HepG2 (cell line): Measurements from ENCODE around the gene FOSB. TPM values are rescaled to one million over a fixed set of nuclear protein-coding genes. Genes with fewer than 3 reads are reported as not detected.

Source experiments
- BCL6 ChIP-seq: IDR thresholded peaks from 2 replicates; pipeline ENCODE4 v1.6.1; 2016; ENCODE audit warnings: missing genetic modification reagents, missing compliant biosample characterization
- CBFB ChIP-seq: sonication (generic); formaldehyde crosslinking; IDR thresholded peaks from 2 replicates; pipeline ENCODE4 v1.4.0; 2020; ENCODE audit warnings: missing genetic modification reagents
- CCAR2 ChIP-seq: fragments of 200-400 bp; formaldehyde crosslinking; optimal IDR thresholded peaks from 2 replicates; pipeline ENCODE3; 2018; ENCODE audit warnings: low read depth, mild to moderate bottlenecking, low read length, moderate library complexity
- HOXA3 ChIP-seq: sonication (generic); formaldehyde crosslinking; IDR thresholded peaks from 2 replicates; pipeline ENCODE4 v1.5.0; 2020; ENCODE audit warnings: missing genetic modification reagents
- KDM5B ChIP-seq: sonication (generic); formaldehyde crosslinking; IDR thresholded peaks from 2 replicates; pipeline ENCODE4 v1.4.0; 2020; ENCODE audit warnings: missing genetic modification reagents, mild to moderate bottlenecking, borderline replicate concordance
- MAFK ChIP-seq, 2 experiments: IDR thresholded peaks in 1 of 2; conservative IDR thresholded peaks in 1 of 2; 2 replicates each; pipeline ENCODE4 v1.6.1; 2011; ENCODE audit warnings: improper control_type of control experiment in 2 of 2, low read length in 2 of 2
- NFIC ChIP-seq: IDR thresholded peaks from 2 replicates; pipeline ENCODE4 v1.6.1; 2012; ENCODE audit warnings: mild to moderate bottlenecking, low read length, inconsistent platforms
- PCBP1 ChIP-seq: fragments of 200-400 bp; formaldehyde crosslinking; IDR thresholded peaks from 2 replicates; pipeline ENCODE4 v1.6.1; 2017; ENCODE audit warnings: mild to moderate bottlenecking, low read depth, low read length, borderline replicate concordance
- PITX1 ChIP-seq: sonication (generic); formaldehyde crosslinking; IDR thresholded peaks from 2 replicates; pipeline ENCODE4 v1.5.1; 2020; ENCODE audit warnings: mild to moderate bottlenecking, missing genetic modification reagents
- PLRG1 ChIP-seq: fragments of 450-650 bp; conservative IDR thresholded peaks from 2 replicates; pipeline ENCODE4 v1.6.1; 2016
- SCMH1 ChIP-seq: sonication (generic); formaldehyde crosslinking; IDR thresholded peaks from 2 replicates; pipeline ENCODE4 v1.9.0; 2021; ENCODE audit warnings: missing genetic modification reagents, mild to moderate bottlenecking, borderline replicate concordance
- STAT5B ChIP-seq: sonication (generic); formaldehyde crosslinking; IDR thresholded peaks from 2 replicates; pipeline ENCODE4 v1.4.0; 2020; ENCODE audit warnings: missing genetic modification reagents
- TBX2 ChIP-seq: sonication (generic); formaldehyde crosslinking; IDR thresholded peaks from 2 replicates; pipeline ENCODE4 v1.5.0; 2020; ENCODE audit warnings: missing genetic modification reagents, mild to moderate bottlenecking, borderline replicate concordance
- TMF1 ChIP-seq: sonication (generic); formaldehyde crosslinking; IDR thresholded peaks from 2 replicates; pipeline ENCODE4 v1.8.1; 2022; ENCODE audit warnings: low read depth, missing genetic modification reagents
- WIZ ChIP-seq: sonication (generic); formaldehyde crosslinking; IDR thresholded peaks from 2 replicates; pipeline ENCODE4 v1.5.1; 2020; ENCODE audit warnings: mild to moderate bottlenecking, missing genetic modification reagents
- ZNF10 ChIP-seq: sonication (generic); formaldehyde crosslinking; IDR thresholded peaks from 2 replicates; pipeline ENCODE4 v1.4.0; 2020; ENCODE audit warnings: mild to moderate bottlenecking, low read depth, missing genetic modification reagents, borderline replicate concordance
- ZNF101 ChIP-seq: sonication (generic); formaldehyde crosslinking; IDR thresholded peaks from 2 replicates; pipeline ENCODE4 v1.4.0; 2020; ENCODE audit warnings: mild to moderate bottlenecking, low read depth, missing genetic modification reagents, borderline replicate concordance
- ZNF230 ChIP-seq: sonication (generic); formaldehyde crosslinking; IDR thresholded peaks from 2 replicates; pipeline ENCODE4 v1.4.0; 2020; ENCODE audit warnings: mild to moderate bottlenecking, missing genetic modification reagents
- ZNF333 ChIP-seq: sonication (generic); formaldehyde crosslinking; IDR thresholded peaks from 2 replicates; pipeline ENCODE4 v1.4.0; 2020; ENCODE audit warnings: mild to moderate bottlenecking, missing genetic modification reagents, borderline replicate concordance
- ZNF354B ChIP-seq: sonication (generic); formaldehyde crosslinking; IDR thresholded peaks from 2 replicates; pipeline ENCODE4 v1.8.0; 2022; ENCODE audit warnings: mild to moderate bottlenecking, missing genetic modification reagents
- ZNF383 ChIP-seq: sonication (generic); formaldehyde crosslinking; IDR thresholded peaks from 2 replicates; pipeline ENCODE4 v1.4.0; 2020; ENCODE audit warnings: missing genetic modification reagents, mild to moderate bottlenecking, borderline replicate concordance
- ZNF564 ChIP-seq: sonication (generic); formaldehyde crosslinking; IDR thresholded peaks from 2 replicates; pipeline ENCODE4 v1.8.1; 2023; ENCODE audit warnings: mild to moderate bottlenecking, missing genetic modification reagents
- ZNF678 ChIP-seq: sonication (generic); formaldehyde crosslinking; IDR thresholded peaks from 2 replicates; pipeline ENCODE4 v1.4.0; 2020; ENCODE audit warnings: mild to moderate bottlenecking, missing genetic modification reagents
- ZNF747 ChIP-seq: sonication (generic); formaldehyde crosslinking; IDR thresholded peaks from 2 replicates; pipeline ENCODE4 v1.8.1; 2023; ENCODE audit warnings: missing genetic modification reagents, mild to moderate bottlenecking, borderline replicate concordance
- ZNF766 ChIP-seq: sonication (generic); formaldehyde crosslinking; IDR thresholded peaks from 2 replicates; pipeline ENCODE4 v1.5.0; 2020; ENCODE audit warnings: missing genetic modification reagents, borderline replicate concordance
- polyA plus RNA-seq, 8 experiments: library from polyadenylated mRNA; depleted of rRNA in 3 of 8; stranded (reverse) in 7 of 8; unstranded in 1 of 8; fragments of >200 nt; fragmentation: Illumina TruSeq in 4 of 8; extraction: Trizol in 4 of 8; gene quantifications; 2 replicates each; pipeline versions ENCODE4 v1.2.1 to v1.2.3, GENCODE V29; 2011 to 2016; ENCODE audit warnings: low read depth in 4 of 8, missing spikeins in 1 of 8, mixed read lengths in 1 of 8; ENCODE audit not compliant: insufficient read depth in 1 of 8
- total RNA-seq, 5 experiments: library from RNA; depleted of rRNA; stranded (reverse); fragments of >200 nt; fragmentation: Illumina TruSeq; extraction: Trizol; gene quantifications; 2 replicates each; pipeline ENCODE4 v1.2.3, GENCODE V29; 2016; ENCODE audit warnings: low read depth in 1 of 5
- TF ChIP-seq, protein P1 (sequence below): sonication (generic); formaldehyde crosslinking; IDR thresholded peaks from 2 replicates; pipeline ENCODE4 v1.8.0; 2022; ENCODE audit warnings: mild to moderate bottlenecking, missing genetic modification reagents
- TF ChIP-seq, protein P2 (sequence below): sonication (generic); formaldehyde crosslinking; IDR thresholded peaks from 2 replicates; pipeline ENCODE4 v1.5.0; 2020; ENCODE audit warnings: missing genetic modification reagents, mild to moderate bottlenecking, borderline replicate concordance
- TF ChIP-seq, protein P3 (sequence below): fragments of 450-650 bp; IDR thresholded peaks from 2 replicates; pipeline ENCODE4 v1.6.1; 2017

FOSB gene
- total and polyA plus RNA-seq, 2 of the 13 experiments (the other 11 are each of a cell fraction or from before 2014, with no cell fraction given): 2.8 to 6.0 TPM

DNA sequence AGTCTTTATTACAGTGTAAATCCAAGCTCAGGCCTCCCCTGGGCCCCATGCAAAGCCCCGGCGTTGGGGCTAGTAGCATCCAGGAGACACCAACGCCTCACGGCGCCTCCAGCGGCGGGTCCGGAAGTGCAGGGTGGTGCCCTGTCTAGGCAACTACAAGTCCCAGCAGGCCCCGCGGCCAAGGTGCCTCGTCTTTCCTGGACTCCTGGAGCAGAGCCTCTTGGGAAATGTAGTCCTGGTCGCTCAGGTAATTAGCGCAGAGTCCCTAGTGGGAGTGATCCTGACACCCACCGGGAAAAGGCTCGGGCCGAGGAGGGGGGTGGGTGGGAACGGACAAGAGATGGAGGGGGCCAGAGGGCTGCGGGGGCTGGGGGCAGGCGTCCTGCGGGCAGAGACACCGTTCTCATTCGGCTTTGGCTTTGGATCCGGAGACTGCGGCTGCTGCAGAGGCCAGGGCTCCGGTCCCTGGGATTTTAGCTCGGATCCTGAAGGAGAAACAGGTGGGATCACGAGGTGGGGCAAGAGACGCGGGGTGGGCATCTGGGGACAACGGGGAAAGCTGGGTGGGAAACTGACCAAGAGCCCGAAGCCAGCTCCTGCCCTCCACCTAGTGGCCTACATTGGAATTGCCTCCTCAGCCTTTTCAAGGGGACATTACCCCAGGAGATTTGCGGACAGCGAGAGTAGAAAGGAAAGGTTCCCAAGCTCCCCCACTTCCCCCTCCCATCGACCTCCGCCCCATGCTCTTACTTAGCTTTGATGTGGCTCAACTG is 17.7 kb downstream of the FOSB start (continued):
- TF ChIP-seq, protein P1, sequence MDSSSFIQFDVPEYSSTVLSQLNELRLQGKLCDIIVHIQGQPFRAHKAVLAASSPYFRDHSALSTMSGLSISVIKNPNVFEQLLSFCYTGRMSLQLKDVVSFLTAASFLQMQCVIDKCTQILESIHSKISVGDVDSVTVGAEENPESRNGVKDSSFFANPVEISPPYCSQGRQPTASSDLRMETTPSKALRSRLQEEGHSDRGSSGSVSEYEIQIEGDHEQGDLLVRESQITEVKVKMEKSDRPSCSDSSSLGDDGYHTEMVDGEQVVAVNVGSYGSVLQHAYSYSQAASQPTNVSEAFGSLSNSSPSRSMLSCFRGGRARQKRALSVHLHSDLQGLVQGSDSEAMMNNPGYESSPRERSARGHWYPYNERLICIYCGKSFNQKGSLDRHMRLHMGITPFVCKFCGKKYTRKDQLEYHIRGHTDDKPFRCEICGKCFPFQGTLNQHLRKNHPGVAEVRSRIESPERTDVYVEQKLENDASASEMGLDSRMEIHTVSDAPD (CRISPR knock-in tag): no peak
- TF ChIP-seq HOXA3 (CRISPR knock-in tag) (no peak; the same call in 1 of the 2 replicates), CCAR2 (no peak), PITX1 (0 out of 2 replicates have a peak, but pooled peaks have one; percentile 4), KDM5B (CRISPR knock-in tag) (peak; percentile 43; the same call in 1 of the 2 replicates), PCBP1 (no peak), ZNF354B (CRISPR knock-in tag) (no peak), ZNF383 (CRISPR knock-in tag) (no peak), ZNF10 (CRISPR knock-in tag) (no peak), ZNF564 (CRISPR knock-in tag) (no peak), NFIC (no peak), TMF1 (CRISPR knock-in tag) (no peak), ZNF747 (CRISPR knock-in tag) (no peak), PLRG1 (no peak), BCL6 (CRISPR knock-in tag) (no peak), WIZ (no peak), CBFB (CRISPR knock-in tag) (0 out of 2 replicates have a peak, but pooled peaks have one; percentile 12), MAFK (conservative IDR thresholded peaks at IDR 0.05 in 1 of 2, IDR thresholded peaks at IDR 0.05 in 1 of 2; ENCODE audit: low read length in 2 of 2) (peak; percentile 79 to 89), ZNF230 (no peak), SCMH1 (CRISPR knock-in tag) (no peak), ZNF333 (no peak), ZNF678 (CRISPR knock-in tag) (no peak), STAT5B (no peak), ZNF101 (no peak), ZNF766 (CRISPR knock-in tag) (no peak), TBX2 (no peak)
- TF ChIP-seq, protein P2, sequence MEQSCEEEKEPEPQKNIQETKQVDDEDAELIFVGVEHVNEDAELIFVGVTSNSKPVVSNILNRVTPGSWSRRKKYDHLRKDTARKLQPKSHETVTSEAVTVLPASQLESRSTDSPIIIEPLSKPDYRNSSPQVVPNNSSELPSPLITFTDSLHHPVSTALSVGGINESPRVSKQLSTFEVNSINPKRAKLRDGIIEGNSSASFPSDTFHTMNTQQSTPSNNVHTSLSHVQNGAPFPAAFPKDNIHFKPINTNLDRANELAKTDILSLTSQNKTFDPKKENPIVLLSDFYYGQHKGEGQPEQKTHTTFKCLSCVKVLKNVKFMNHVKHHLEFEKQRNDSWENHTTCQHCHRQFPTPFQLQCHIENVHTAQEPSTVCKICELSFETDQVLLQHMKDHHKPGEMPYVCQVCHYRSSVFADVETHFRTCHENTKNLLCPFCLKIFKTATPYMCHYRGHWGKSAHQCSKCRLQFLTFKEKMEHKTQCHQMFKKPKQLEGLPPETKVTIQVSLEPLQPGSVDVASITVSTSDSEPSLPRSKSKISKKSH (CRISPR knock-in tag): no peak
- TF ChIP-seq, protein P3, sequence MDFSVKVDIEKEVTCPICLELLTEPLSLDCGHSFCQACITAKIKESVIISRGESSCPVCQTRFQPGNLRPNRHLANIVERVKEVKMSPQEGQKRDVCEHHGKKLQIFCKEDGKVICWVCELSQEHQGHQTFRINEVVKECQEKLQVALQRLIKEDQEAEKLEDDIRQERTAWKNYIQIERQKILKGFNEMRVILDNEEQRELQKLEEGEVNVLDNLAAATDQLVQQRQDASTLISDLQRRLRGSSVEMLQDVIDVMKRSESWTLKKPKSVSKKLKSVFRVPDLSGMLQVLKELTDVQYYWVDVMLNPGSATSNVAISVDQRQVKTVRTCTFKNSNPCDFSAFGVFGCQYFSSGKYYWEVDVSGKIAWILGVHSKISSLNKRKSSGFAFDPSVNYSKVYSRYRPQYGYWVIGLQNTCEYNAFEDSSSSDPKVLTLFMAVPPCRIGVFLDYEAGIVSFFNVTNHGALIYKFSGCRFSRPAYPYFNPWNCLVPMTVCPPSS: no peak
